ENCODE results near the gene HOXA9.

Gene HOXA9

GRCh38 chr7:27163288-27164044 lies 1.9 kb downstream of the HOXA9 start:
- no peak for DNase-seq

GRCh38 chr7:27162561-27163287 lies 2.6 kb downstream of the HOXA9 start:
- DNase-seq, result no peak

- no peak for DNase-seq
Observed at GRCh38 chr7:27161721-27162560, 3.4 kb downstream of the HOXA9 start.

- DNase-seq, result no peak
Observed at GRCh38 chr7:27161214-27161720, 4.1 kb downstream of the HOXA9 start.

GRCh38 chr7:27160546-27161213 lies 4.7 kb downstream of the HOXA9 start:
- peak; percentile 69 for DNase-seq

GRCh38 chr7:27160145-27160545 lies 5.2 kb downstream of the HOXA9 start:
- no peak for DNase-seq

GRCh38 chr7:27159266-27160144 lies 5.8 kb downstream of the HOXA9 start:
- DNase-seq, result no peak

GRCh38 chr7:27158436-27159265 lies 6.7 kb downstream of the HOXA9 start:
- DNase-seq, result no peak

GRCh38 chr7:27157702-27158431 lies 7.5 kb downstream of the HOXA9 start:
- no peak for DNase-seq

- DNase-seq, result no peak
Observed at GRCh38 chr7:27156916-27157701, 8.2 kb downstream of the HOXA9 start.

- DNase-seq, result no peak
Observed at GRCh38 chr7:27156508-27156898, 8.8 kb downstream of the HOXA9 start, which contains the start of gene HOXA7. Gene HOXA7 (minus strand): TSS chr7:27156675. CDS start chr7:27156545, 130 bp downstream.

GRCh38 chr7:27155816-27156507 lies 9.4 kb downstream of the HOXA9 start:
- no peak for DNase-seq

GRCh38 chr7:27154901-27155815 lies 10.2 kb downstream of the HOXA9 start:
- DNase-seq, result no peak

- DNase-seq, result no peak
Observed at GRCh38 chr7:27154369-27154768, 11.0 kb downstream of the HOXA9 start.

- DNase-seq, result no peak
Observed at GRCh38 chr7:27153526-27153925, 11.8 kb downstream of the HOXA9 start.

- no peak for DNase-seq
Observed at GRCh38 chr7:27152816-27153442, 12.4 kb downstream of the HOXA9 start.

Data from fibroblast of skin of scalp (primary cell).